Smooth muscle cell (in vitro differentiated cells): ENCODE measurements around the gene LAGE3. TPM values are rescaled to one million over a fixed set of nuclear protein-coding genes. Genes with fewer than 3 reads are reported as not detected.

Source experiments
- DNase-seq: peaks from one replicate; lab custom pipeline; 2025; ENCODE audit not compliant: unreplicated experiment; lab: John Stamatoyannopoulos, UW
- H2AFZ ChIP-seq: fragments of 200-600 bp; sonication (generic); 2 replicates; pipeline ENCODE4 v1.6.0; 2016; ENCODE audit warnings: antibody characterized with exemption, low read depth, mild to moderate bottlenecking
- H3F3A ChIP-seq: fragments of 200-600 bp; sonication (generic); 2 replicates; pipeline ENCODE4 v1.6.0; 2017; ENCODE audit warnings: antibody characterized with exemption, low read depth
- H3K27ac ChIP-seq: fragments of 200-600 bp; sonication (generic); 2 replicates; pipeline ENCODE4 v1.5.1; 2016; ENCODE audit warnings: low read depth, mild to moderate bottlenecking
- H3K27me3 ChIP-seq: fragments of 200-600 bp; sonication (generic); 2 replicates; pipeline ENCODE4 v1.6.1; 2016; ENCODE audit warnings: low read depth, mild to moderate bottlenecking
- H3K36me3 ChIP-seq: fragments of 200-600 bp; sonication (generic); 2 replicates; pipeline ENCODE4 v1.5.1; 2016; ENCODE audit warnings: low read depth
- H3K4me1 ChIP-seq: fragments of 200-600 bp; sonication (generic); 2 replicates; pipeline ENCODE4 v1.5.1; 2016; ENCODE audit warnings: low read depth
- H3K4me2 ChIP-seq: fragments of 200-600 bp; sonication (generic); 2 replicates; pipeline ENCODE4 v1.6.0; 2016; ENCODE audit warnings: mild to moderate bottlenecking
- H3K4me3 ChIP-seq: fragments of 200-600 bp; sonication (generic); 2 replicates; pipeline ENCODE4 v1.5.1; 2016; ENCODE audit warnings: mild to moderate bottlenecking
- H3K79me2 ChIP-seq: fragments of 200-600 bp; sonication (generic); 2 replicates; pipeline ENCODE4 v1.6.0; 2016; ENCODE audit warnings: low read depth, mild to moderate bottlenecking
- H3K9ac ChIP-seq: fragments of 200-600 bp; sonication (generic); 2 replicates; pipeline ENCODE4 v1.6.0; 2016; ENCODE audit warnings: low read depth
- H3K9me3 ChIP-seq: fragments of 200-600 bp; sonication (generic); replicated peaks from 2 replicates; pipeline ENCODE4 v1.5.1; 2016; ENCODE audit warnings: low read depth
- H4K20me1 ChIP-seq: fragments of 200-600 bp; sonication (generic); 2 replicates; pipeline ENCODE4 v1.6.0; 2016; ENCODE audit warnings: low read depth
- WGBS: methylation state at CpG from one replicate; pipeline ENCODE4 v1.1.7; 2016; ENCODE audit warnings: low lambda C conversion rate; 5-methylcytosine and 5-hydroxymethylcytosine counted together
- microRNA-seq: library from miRNA; unstranded; fragments of <30 nt; microRNA quantifications from one replicate; pipeline ENCODE4, GENCODE V29; 2016; ENCODE audit warnings: borderline number of aligned reads
- polyA plus RNA-seq: library from polyadenylated mRNA; unstranded; fragments of >200 nt; fragmentation: Nextera tagmentation; extraction: Ambion mirVana; gene quantifications from 2 replicates; pipeline ENCODE4 v1.2.1, GENCODE V29; 2016
- small RNA-seq: library from RNA; depleted of rRNA; stranded (forward); fragments of <200 nt; gene quantifications from one replicate; pipeline ENCODE3, GENCODE V24; 2014
- total RNA-seq: library from RNA; depleted of rRNA; stranded (reverse); fragments of >200 nt; gene quantifications from 2 replicates; pipeline ENCODE4 v1.2.3, GENCODE V29; 2014
- TF ChIP-seq, protein P1 (sequence below): fragments of 200-600 bp; sonication (generic); IDR thresholded peaks from 2 replicates; pipeline ENCODE4 v1.5.1; 2017; ENCODE audit warnings: borderline replicate concordance, mild to moderate bottlenecking, antibody characterized with exemption; ENCODE audit not compliant: insufficient read depth, poor library complexity, severe bottlenecking

The LAGE3 gene
- total and polyA plus RNA-seq, 2 experiments from 2014 or later = 39.7 to 52.7 TPM

GRCh38 chrX:154428176-154429171 lies 50.6 kb downstream of the LAGE3 start, which contains the start of gene ATP6AP1:
TSS of gene ATP6AP1 (plus strand) at chrX:154428677. CDS start at chrX:154428693, 16 bp downstream.
- 39% methylated on average over 73 of the region's 87 CpGs for WGBS
- TF ChIP-seq, protein P1, sequence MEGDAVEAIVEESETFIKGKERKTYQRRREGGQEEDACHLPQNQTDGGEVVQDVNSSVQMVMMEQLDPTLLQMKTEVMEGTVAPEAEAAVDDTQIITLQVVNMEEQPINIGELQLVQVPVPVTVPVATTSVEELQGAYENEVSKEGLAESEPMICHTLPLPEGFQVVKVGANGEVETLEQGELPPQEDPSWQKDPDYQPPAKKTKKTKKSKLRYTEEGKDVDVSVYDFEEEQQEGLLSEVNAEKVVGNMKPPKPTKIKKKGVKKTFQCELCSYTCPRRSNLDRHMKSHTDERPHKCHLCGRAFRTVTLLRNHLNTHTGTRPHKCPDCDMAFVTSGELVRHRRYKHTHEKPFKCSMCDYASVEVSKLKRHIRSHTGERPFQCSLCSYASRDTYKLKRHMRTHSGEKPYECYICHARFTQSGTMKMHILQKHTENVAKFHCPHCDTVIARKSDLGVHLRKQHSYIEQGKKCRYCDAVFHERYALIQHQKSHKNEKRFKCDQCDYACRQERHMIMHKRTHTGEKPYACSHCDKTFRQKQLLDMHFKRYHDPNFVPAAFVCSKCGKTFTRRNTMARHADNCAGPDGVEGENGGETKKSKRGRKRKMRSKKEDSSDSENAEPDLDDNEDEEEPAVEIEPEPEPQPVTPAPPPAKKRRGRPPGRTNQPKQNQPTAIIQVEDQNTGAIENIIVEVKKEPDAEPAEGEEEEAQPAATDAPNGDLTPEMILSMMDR = no peak
- H3K4me2 ChIP-seq = peak within 1 kb of the TSS; percentile 86
- no peaks in the 10 kb centered on the region for H3K36me3 ChIP-seq
- H3F3A ChIP-seq = no peaks in the 10 kb centered on the region
- H3K4me1 ChIP-seq = no peaks in the 10 kb centered on the region
- H3K4me3 ChIP-seq = peak within 1 kb of the TSS; percentile 66
- peak; percentile 55 for DNase-seq
- H4K20me1 ChIP-seq = no peaks in the 10 kb centered on the region
- H3K27ac ChIP-seq = no peak within 1 kb of the TSS
- peak within 1 kb of the TSS; percentile 60 for H3K9ac ChIP-seq
- H2AFZ ChIP-seq = peak within 1 kb of the TSS; percentile 77
- peaks cover 15% of the 10 kb centered on the region for H3K79me2 ChIP-seq
- H3K9me3 ChIP-seq = no peaks in the 10 kb centered on the region
- H3K27me3 ChIP-seq = no peaks in the 10 kb centered on the region

Small RNA genes lying within 50 kb of the gene (microRNA-seq; reads per million reads assigned to microRNA genes)
- 21.6 reads per million, percentile 29 among the genes with 10 or more reads in this experiment for gene MIR6858

Small RNA genes lying within 50 kb of the gene (small RNA-seq; reads per million reads assigned to genes)
- gene MIR6858 (0.21 reads per million), gene RN7SL697P (not detected)

Other genes with a start within 250 kb of the LAGE3 start
- not detected in 2 replicates for gene OPN1MW3, start 221.7 kb downstream of the LAGE3 start, total RNA-seq
- gene OPN1MW3, start 221.7 kb downstream of the LAGE3 start, polyA plus RNA-seq = not detected in 2 replicates
- gene TEX28, start 184.2 kb downstream of the LAGE3 start, total RNA-seq = not detected in 2 replicates
- not detected in 2 replicates for gene TEX28, start 184.2 kb downstream of the LAGE3 start, polyA plus RNA-seq
- gene TKTL1, start 183.5 kb downstream of the LAGE3 start, total RNA-seq = not detected in 2 replicates
- gene TKTL1, start 183.5 kb downstream of the LAGE3 start, polyA plus RNA-seq = not detected in 2 replicates
- 807 and 860 TPM in 2 replicates for gene FLNA, start 104.6 kb downstream of the LAGE3 start, total RNA-seq
- 1,632 and 1,832 TPM in 2 replicates for gene FLNA, start 104.6 kb downstream of the LAGE3 start, polyA plus RNA-seq
- 46.1 and 61.4 TPM in 2 replicates for gene EMD, start 100.0 kb downstream of the LAGE3 start, total RNA-seq
- gene EMD, start 100.0 kb downstream of the LAGE3 start, polyA plus RNA-seq = 63.9 and 67.4 TPM in 2 replicates
- 2,811 and 3,107 TPM in 2 replicates for gene RPL10, start 80.9 kb downstream of the LAGE3 start, total RNA-seq
- 1,314 and 1,395 TPM in 2 replicates for gene RPL10, start 80.9 kb downstream of the LAGE3 start, polyA plus RNA-seq
- 33.6 and 40.4 TPM in 2 replicates for gene DNASE1L1, start 70.0 kb downstream of the LAGE3 start, total RNA-seq
- gene DNASE1L1, start 70.0 kb downstream of the LAGE3 start, polyA plus RNA-seq = 23.0 and 30.0 TPM in 2 replicates
- gene TAFAZZIN, start 67.7 kb downstream of the LAGE3 start, total RNA-seq = 28.3 and 203 TPM in 2 replicates
- gene TAFAZZIN, start 67.7 kb downstream of the LAGE3 start, polyA plus RNA-seq = 30.2 and 32.4 TPM in 2 replicates
- 84.0 and 104 TPM in 2 replicates for gene ATP6AP1, start 50.6 kb downstream of the LAGE3 start, total RNA-seq
- gene ATP6AP1, start 50.6 kb downstream of the LAGE3 start, polyA plus RNA-seq = 193 and 213 TPM in 2 replicates
- gene GDI1, start 42.1 kb downstream of the LAGE3 start, total RNA-seq = 92.2 and 98.8 TPM in 2 replicates
- gene GDI1, start 42.1 kb downstream of the LAGE3 start, polyA plus RNA-seq = 143 and 160 TPM in 2 replicates
- gene FAM50A, start 35.1 kb downstream of the LAGE3 start, total RNA-seq = 46.0 and 50.1 TPM in 2 replicates
- gene FAM50A, start 35.1 kb downstream of the LAGE3 start, polyA plus RNA-seq = 183 and 216 TPM in 2 replicates
- 15.1 and 33.6 TPM in 2 replicates for gene PLXNA3, start 21.0 kb downstream of the LAGE3 start, total RNA-seq
- 38.2 and 60.2 TPM in 2 replicates for gene PLXNA3, start 21.0 kb downstream of the LAGE3 start, polyA plus RNA-seq
- 28.7 and 42.1 TPM in 2 replicates for gene UBL4A, start 7.3 kb upstream of the LAGE3 start, total RNA-seq
- 46.9 and 50.8 TPM in 2 replicates for gene UBL4A, start 7.3 kb upstream of the LAGE3 start, polyA plus RNA-seq
- gene SLC10A3, start 11.3 kb upstream of the LAGE3 start, total RNA-seq = 26.8 and 34.7 TPM in 2 replicates
- 52.1 and 63.1 TPM in 2 replicates for gene SLC10A3, start 11.3 kb upstream of the LAGE3 start, polyA plus RNA-seq
- gene FAM3A, start 37.0 kb upstream of the LAGE3 start, total RNA-seq = 13.6 and 16.0 TPM in 2 replicates
- gene FAM3A, start 37.0 kb upstream of the LAGE3 start, polyA plus RNA-seq = 49.1 and 53.7 TPM in 2 replicates
- gene G6PD, start 67.6 kb upstream of the LAGE3 start, total RNA-seq = 32.9 and 37.9 TPM in 2 replicates
- gene G6PD, start 67.6 kb upstream of the LAGE3 start, polyA plus RNA-seq = 12.9 and 13.5 TPM in 2 replicates
- 8.3 and 12.5 TPM in 2 replicates for gene IKBKG, start 68.3 kb upstream of the LAGE3 start, total RNA-seq
- gene IKBKG, start 68.3 kb upstream of the LAGE3 start, polyA plus RNA-seq = 25.4 and 32.0 TPM in 2 replicates
- not detected in 2 replicates for gene CTAG1A, start 105.9 kb upstream of the LAGE3 start, total RNA-seq
- not detected in 2 replicates for gene CTAG1A, start 105.9 kb upstream of the LAGE3 start, polyA plus RNA-seq
- not detected in 2 replicates for gene CTAG1B, start 140.0 kb upstream of the LAGE3 start, total RNA-seq
- gene CTAG1B, start 140.0 kb upstream of the LAGE3 start, polyA plus RNA-seq = not detected in 2 replicates
- gene CTAG2, start 174.3 kb upstream of the LAGE3 start, total RNA-seq = not detected in 2 replicates
- gene CTAG2, start 174.3 kb upstream of the LAGE3 start, polyA plus RNA-seq = not detected in 2 replicates